NB4 (cell line): ENCODE results near the gene CCSER1.

Experiments
- POLR2A ChIP-seq: IDR thresholded peaks from 2 replicates; pipeline ENCODE4 v1.6.1; 2011; ENCODE audit warnings: mild to moderate bottlenecking; ENCODE audit not compliant: insufficient read length; ENCODE audit errors: extremely low read depth
- TF ChIP-seq, protein P1 (sequence below): IDR thresholded peaks from one replicate; pipeline ENCODE4 v1.5.1; 2012; ENCODE audit warnings: low read depth, low read length
- TF ChIP-seq, protein P2 (sequence below): IDR thresholded peaks from 2 replicates; pipeline ENCODE4 v1.6.1; 2011; ENCODE audit warnings: low read depth, low read length

DNA sequence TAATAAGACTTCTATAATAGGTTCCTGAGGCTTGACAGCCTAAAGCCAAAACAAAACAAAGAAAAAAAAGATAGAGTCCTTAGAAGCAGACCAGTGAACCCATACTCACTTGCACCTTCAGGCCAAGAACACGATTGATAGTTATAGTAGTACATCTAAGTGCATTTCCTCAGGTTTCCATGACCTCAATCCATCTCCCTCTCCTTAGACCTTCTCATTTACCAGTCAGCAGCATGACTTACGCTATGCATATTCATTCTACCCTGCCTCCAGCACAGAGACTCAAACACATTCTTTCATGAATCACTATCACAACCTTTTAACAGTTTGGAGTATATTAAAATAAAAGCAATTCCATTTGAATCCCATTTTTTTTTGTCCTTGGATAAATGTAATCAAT is 855.6 kb downstream of the CCSER1 start:
- TF ChIP-seq, protein P1, sequence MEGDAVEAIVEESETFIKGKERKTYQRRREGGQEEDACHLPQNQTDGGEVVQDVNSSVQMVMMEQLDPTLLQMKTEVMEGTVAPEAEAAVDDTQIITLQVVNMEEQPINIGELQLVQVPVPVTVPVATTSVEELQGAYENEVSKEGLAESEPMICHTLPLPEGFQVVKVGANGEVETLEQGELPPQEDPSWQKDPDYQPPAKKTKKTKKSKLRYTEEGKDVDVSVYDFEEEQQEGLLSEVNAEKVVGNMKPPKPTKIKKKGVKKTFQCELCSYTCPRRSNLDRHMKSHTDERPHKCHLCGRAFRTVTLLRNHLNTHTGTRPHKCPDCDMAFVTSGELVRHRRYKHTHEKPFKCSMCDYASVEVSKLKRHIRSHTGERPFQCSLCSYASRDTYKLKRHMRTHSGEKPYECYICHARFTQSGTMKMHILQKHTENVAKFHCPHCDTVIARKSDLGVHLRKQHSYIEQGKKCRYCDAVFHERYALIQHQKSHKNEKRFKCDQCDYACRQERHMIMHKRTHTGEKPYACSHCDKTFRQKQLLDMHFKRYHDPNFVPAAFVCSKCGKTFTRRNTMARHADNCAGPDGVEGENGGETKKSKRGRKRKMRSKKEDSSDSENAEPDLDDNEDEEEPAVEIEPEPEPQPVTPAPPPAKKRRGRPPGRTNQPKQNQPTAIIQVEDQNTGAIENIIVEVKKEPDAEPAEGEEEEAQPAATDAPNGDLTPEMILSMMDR = no peak
- TF ChIP-seq POLR2A = no peak
- TF ChIP-seq, protein P2, sequence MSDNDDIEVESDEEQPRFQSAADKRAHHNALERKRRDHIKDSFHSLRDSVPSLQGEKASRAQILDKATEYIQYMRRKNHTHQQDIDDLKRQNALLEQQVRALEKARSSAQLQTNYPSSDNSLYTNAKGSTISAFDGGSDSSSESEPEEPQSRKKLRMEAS = no peak
